ENCODE results near the gene ABR. TPM values are rescaled to one million over a fixed set of nuclear protein-coding genes. Genes with fewer than 3 reads are reported as not detected.

ABR gene
- polyA plus RNA-seq, 1 donor from 2014 or later, result 34.5 TPM

GRCh38 chr17:1203111-1203966 lies 23.6 kb upstream of the ABR start:
- H3K79me2 ChIP-seq (replicated peaks; ENCODE audit: insufficient read depth, low read length), result no peaks in the 10 kb centered on the region
- H2AFZ ChIP-seq (ENCODE audit: low read depth, low read length), result no peak overlapping the region
- TF ChIP-seq REST (IDR thresholded peaks at IDR 0.05; ENCODE audit: borderline replicate concordance), result no peak
- H3K9me3 ChIP-seq (ENCODE audit: low read length), result no peaks in the 10 kb centered on the region
- H3K27me3 ChIP-seq (ENCODE audit: insufficient read depth, low read depth, low read length), result no peaks in the 10 kb centered on the region
- no peaks in the 10 kb centered on the region for H3K36me3 ChIP-seq (ENCODE audit: insufficient read depth, low read length)
- H3K4me2 ChIP-seq (ENCODE audit: low read length), result no peak overlapping the region
- peak overlapping the region; percentile 59 for H3K4me3 ChIP-seq (ENCODE audit: low read length)
- H3K9ac ChIP-seq (ENCODE audit: low read length), result no peak overlapping the region
- no peak overlapping the region for H3K27ac ChIP-seq (ENCODE audit: low read length)
- H3K9me2 ChIP-seq (ENCODE audit: insufficient read depth, low read length), result no peaks in the 10 kb centered on the region
- H4K20me1 ChIP-seq (ENCODE audit: insufficient read depth), result no peaks in the 10 kb centered on the region
- no peaks in the 10 kb centered on the region for H3F3A ChIP-seq (ENCODE audit: insufficient read depth, low read length, poor library complexity, severe bottlenecking)

GRCh38 chr17:1202291-1202690 lies 22.5 kb upstream of the ABR start:
- no peak overlapping the region for H2AFZ ChIP-seq (ENCODE audit: low read depth, low read length)
- no peak overlapping the region for H3K4me2 ChIP-seq (ENCODE audit: low read length)
- H3K4me3 ChIP-seq (ENCODE audit: low read length), result no peak overlapping the region
- TF ChIP-seq EZH2 (IDR thresholded peaks at IDR 0.05; ENCODE audit: borderline replicate concordance, insufficient read depth, low read length, poor library complexity, severe bottlenecking) (no peak), POLR2AphosphoS5 (IDR thresholded peaks at IDR 0.05) (no peak), MXI1 (conservative IDR thresholded peaks at IDR 0.05; ENCODE audit: poor library complexity, severe bottlenecking) (no peak), REST (IDR thresholded peaks at IDR 0.05; ENCODE audit: borderline replicate concordance) (no peak), CTCF (IDR thresholded peaks at IDR 0.05; ENCODE audit: poor library complexity, severe bottlenecking) (no peak), EP300 (conservative IDR thresholded peaks at IDR 0.05; ENCODE audit: poor library complexity, severe bottlenecking) (no peak), TAF1 (IDR thresholded peaks at IDR 0.05; ENCODE audit: low read depth) (no peak), SMC3 (conservative IDR thresholded peaks at IDR 0.05; ENCODE audit: poor library complexity) (no peak), RAD21 (conservative IDR thresholded peaks at IDR 0.05) (no peak)
- no peaks in the 10 kb centered on the region for H3K27me3 ChIP-seq (ENCODE audit: insufficient read depth, low read depth, low read length)
- no peaks in the 10 kb centered on the region for H3F3A ChIP-seq (ENCODE audit: insufficient read depth, low read length, poor library complexity, severe bottlenecking)
- H3K36me3 ChIP-seq (ENCODE audit: insufficient read depth, low read length), result no peaks in the 10 kb centered on the region
- no peaks in the 10 kb centered on the region for H3K9me3 ChIP-seq (ENCODE audit: low read length)
- no peak overlapping the region for H3K27ac ChIP-seq (ENCODE audit: low read length)
- no peaks in the 10 kb centered on the region for H3K79me2 ChIP-seq (replicated peaks; ENCODE audit: insufficient read depth, low read length)
- no peaks in the 10 kb centered on the region for H3K9me2 ChIP-seq (ENCODE audit: insufficient read depth, low read length)
- H3K9ac ChIP-seq (ENCODE audit: low read length), result no peak overlapping the region
- H4K20me1 ChIP-seq (ENCODE audit: insufficient read depth), result no peaks in the 10 kb centered on the region
